Right lobe of liver (tissue), 6 donors: ENCODE results near the gene LEMD1. TPM values are rescaled to one million over a fixed set of nuclear protein-coding genes. Genes with fewer than 3 reads are reported as not detected.

Source experiments
- ATAC-seq, 4 donors: fragments of 200-7000 bp; cut with Tn5 transposase; one replicate each; pipeline ENCODE4 v1.9.1; 2020; ENCODE audit warnings: mild to moderate bottlenecking in 4 of 4, moderate library complexity in 4 of 4
- DNase-seq, 3 donors: peaks; one replicate each; pipeline ENCODE4 v3.0.0-alpha.2; 2020
- H3K27ac ChIP-seq, 3 donors: fragments of 200-600 bp; one replicate each; pipeline ENCODE4 v1.8.0; 2022
- H3K27me3 ChIP-seq, 2 donors: fragments of 200-600 bp; one replicate each; pipeline ENCODE4 v1.8.0; 2022
- H3K36me3 ChIP-seq, 4 donors: fragments of 200-600 bp; sonication (generic) in 1 of 4; one replicate each; pipeline versions ENCODE4 v1.5.1 to v1.8.0; 2017 to 2022; ENCODE audit warnings: control low read depth in 1 of 4
- H3K4me1 ChIP-seq, 4 donors: fragments of 200-600 bp; sonication (generic) in 1 of 4; one replicate each; pipeline versions ENCODE4 v1.5.1 to v1.8.0; 2017 to 2022; ENCODE audit warnings: control low read depth in 1 of 4
- H3K4me3 ChIP-seq, 3 donors: fragments of 200-600 bp; one replicate each; pipeline ENCODE4 v1.8.0; 2022
- H3K9me3 ChIP-seq, 4 donors: fragments of 200-600 bp; sonication (generic) in 1 of 4; one replicate each; pipeline versions ENCODE4 v1.5.1 to v1.8.0; 2017 to 2022; ENCODE audit warnings: control low read depth in 1 of 4
- POLR2A ChIP-seq: fragments of 450-650 bp; IDR thresholded peaks from one replicate; pipeline ENCODE4 v1.6.1; 2017; ENCODE audit warnings: antibody characterized with exemption, mild to moderate bottlenecking
- WGBS: methylation state at CpG from one replicate; pipeline ENCODE4 v1.1.6; 2018; ENCODE audit warnings: low coverage, low lambda C conversion rate; ENCODE audit not compliant: insufficient coverage; ENCODE audit errors: missing lambda C conversion rate; 5-methylcytosine and 5-hydroxymethylcytosine counted together
- intact Hi-C, 2 donors: fragments of 100-400 bp; cut with DNase I; formaldehyde crosslinking; loops; one replicate each; pipeline versions ENCODE4 v1.11.2 to v1.14.1; 2022
- long read RNA-seq: library from polyadenylated mRNA; unstranded; transcript quantifications from one replicate; pipeline ENCODE4 v2.0.0, GENCODE V29; 2019
- total RNA-seq, 6 experiments: library from RNA; depleted of rRNA in 2 of 6; stranded (reverse); fragments of >200 nt in 2 of 6; fragmentation: NEBNext Ultra II Directional in 3 of 6; extraction: Animal tissue kit (Norgen Biotek cat#: 25700) in 3 of 6; gene quantifications; one replicate each; pipeline versions ENCODE4 v1.1.0 to v1.2.4, GENCODE V29; 2016 to 2023
- TF ChIP-seq, protein P1 (sequence below), 4 donors: fragments of 200-600 bp in 3 of 4; fragments of 450-650 bp in 1 of 4; IDR thresholded peaks; one replicate each; pipeline versions ENCODE4 v1.5.1 to v1.8.0; 2016 to 2022; ENCODE audit warnings: antibody characterized with exemption in 4 of 4, mild to moderate bottlenecking in 2 of 4
- donor health status: DM: no; HTN: yes; CAD: no.
- donor health status: DM: no; HTN: no; CAD: no.
- donor health status: DM: no; HTN: no; CAD: no.
- donor health status: DM: no; HTN: yes; CAD: no.
- donor health status: DM: no; HTN: yes; CAD: no.

Gene LEMD1, protein sequence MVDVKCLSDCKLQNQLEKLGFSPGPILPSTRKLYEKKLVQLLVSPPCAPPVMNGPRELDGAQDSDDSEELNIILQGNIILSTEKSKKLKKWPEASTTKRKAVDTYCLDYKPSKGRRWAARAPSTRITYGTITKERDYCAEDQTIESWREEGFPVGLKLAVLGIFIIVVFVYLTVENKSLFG
- not detected for total RNA-seq
- long read RNA-seq = 0 reads

DNA sequence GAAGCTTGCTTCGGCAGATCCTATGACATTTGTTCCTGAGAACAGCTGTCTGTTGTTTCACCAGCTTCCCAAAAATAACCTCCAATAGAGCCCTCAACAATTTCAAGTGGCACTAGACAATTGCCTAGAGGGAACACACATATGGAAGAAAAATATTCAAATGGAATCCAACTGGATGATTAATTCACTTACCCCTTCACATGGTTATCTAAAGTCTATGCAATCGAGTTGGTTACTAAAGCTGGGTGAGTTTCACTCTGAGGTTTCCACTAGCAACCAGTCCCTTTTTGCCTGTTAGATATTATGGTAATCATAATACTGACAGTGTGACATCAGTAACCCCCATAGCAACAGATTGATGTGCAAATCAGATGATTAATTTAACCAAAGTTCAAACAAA lies at the start of gene LEMD1:
TSS of gene LEMD1 (minus strand) at position 259 of the 400 bp plus-strand sequence. CDS start 1,520 bp downstream, outside the sequence.
- Histone ChIP-seq H3K36me3 (no peaks in the 10 kb centered on the region), H3K27ac (no peak within 1 kb of the TSS), H3K27me3 (peaks cover 0 to 7% of the 10 kb centered on the region in 2 donors), H3K9me3 (no peaks in the 10 kb centered on the region), H3K4me3 (no peak within 1 kb of the TSS), H3K4me1 (no peaks in the 10 kb centered on the region)
- ATAC-seq = no peak
- TF ChIP-seq, protein P1, sequence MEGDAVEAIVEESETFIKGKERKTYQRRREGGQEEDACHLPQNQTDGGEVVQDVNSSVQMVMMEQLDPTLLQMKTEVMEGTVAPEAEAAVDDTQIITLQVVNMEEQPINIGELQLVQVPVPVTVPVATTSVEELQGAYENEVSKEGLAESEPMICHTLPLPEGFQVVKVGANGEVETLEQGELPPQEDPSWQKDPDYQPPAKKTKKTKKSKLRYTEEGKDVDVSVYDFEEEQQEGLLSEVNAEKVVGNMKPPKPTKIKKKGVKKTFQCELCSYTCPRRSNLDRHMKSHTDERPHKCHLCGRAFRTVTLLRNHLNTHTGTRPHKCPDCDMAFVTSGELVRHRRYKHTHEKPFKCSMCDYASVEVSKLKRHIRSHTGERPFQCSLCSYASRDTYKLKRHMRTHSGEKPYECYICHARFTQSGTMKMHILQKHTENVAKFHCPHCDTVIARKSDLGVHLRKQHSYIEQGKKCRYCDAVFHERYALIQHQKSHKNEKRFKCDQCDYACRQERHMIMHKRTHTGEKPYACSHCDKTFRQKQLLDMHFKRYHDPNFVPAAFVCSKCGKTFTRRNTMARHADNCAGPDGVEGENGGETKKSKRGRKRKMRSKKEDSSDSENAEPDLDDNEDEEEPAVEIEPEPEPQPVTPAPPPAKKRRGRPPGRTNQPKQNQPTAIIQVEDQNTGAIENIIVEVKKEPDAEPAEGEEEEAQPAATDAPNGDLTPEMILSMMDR (IDR thresholded peaks at IDR 0.05) = no peak
- TF ChIP-seq POLR2A = no peak
- intact Hi-C loops = no loop called here
- WGBS = 56% methylated on average over 2 of the region's 2 CpGs
- DNase-seq = no peak

DNA sequence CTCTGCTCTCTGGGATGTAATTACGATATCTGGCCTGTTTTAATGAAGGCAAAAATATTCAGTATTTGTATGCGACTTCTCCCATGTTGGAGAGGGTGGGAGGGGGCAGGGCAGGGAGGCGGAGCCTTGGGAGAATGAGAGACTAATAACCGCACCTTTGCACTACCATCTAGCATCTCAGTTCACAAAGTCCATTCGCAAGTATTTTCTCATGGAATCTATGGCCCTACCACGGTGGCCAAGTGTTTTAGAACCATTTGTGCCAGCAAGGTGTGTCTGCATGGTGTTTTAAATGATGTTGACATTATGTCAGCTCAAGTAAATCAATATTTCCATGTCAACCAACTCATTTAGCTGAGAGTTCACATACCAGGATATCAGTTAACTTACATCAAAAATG lies 48.3 kb upstream of the LEMD1 start:
- Histone ChIP-seq H3K27ac (no peak overlapping the region), H3K4me3 (no peak overlapping the region), H3K27me3 (no peaks in the 10 kb centered on the region), H3K4me1 (no peaks in the 10 kb centered on the region), H3K9me3 (no peaks in the 10 kb centered on the region), H3K36me3 (no peaks in the 10 kb centered on the region)
- TF ChIP-seq POLR2A = no peak
- TF ChIP-seq, protein P1 (IDR thresholded peaks at IDR 0.05) = no peak
- no peak for DNase-seq
- intact Hi-C loops = no loop called here
- ATAC-seq = no peak
- WGBS = 73% methylated on average over 6 of the region's 6 CpGs

DNA sequence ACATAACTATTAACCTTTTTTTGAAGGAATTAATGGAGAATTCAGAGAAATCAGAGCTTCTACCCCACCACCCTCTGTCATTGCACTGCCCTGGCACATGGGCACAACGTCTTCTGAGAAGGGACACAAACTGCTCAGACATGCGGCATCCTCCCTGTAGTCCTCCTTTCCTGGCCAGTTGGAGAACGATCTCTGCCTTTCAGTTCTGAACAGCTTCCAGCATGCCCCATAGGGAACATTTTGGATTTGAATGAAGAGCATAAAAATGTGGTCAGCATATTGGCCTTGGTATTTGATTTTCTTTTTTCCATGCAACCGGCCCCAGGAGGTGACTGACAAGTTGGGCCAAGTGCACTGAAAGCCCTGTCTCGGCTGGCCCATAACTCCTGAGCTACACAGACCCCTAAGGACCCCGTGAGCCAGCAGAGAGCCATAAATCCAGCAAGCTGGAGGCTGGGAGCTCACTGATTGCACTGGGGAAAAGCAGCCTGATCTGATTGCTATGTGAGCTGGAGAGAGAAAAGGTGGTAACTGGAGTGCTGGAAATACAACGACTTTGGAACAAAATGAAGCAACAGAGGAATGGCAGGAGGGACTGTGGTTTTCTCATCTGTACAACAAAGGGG lies 44.9 kb upstream of the LEMD1 start:
- intact Hi-C loops = no loop called here
- no peaks in the 10 kb centered on the region for H3K4me1 ChIP-seq
- H3K27ac ChIP-seq = no peak overlapping the region
- H3K9me3 ChIP-seq = no peaks in the 10 kb centered on the region
- no peak for ATAC-seq
- no peaks in the 10 kb centered on the region for H3K27me3 ChIP-seq
- H3K4me3 ChIP-seq = no peak overlapping the region
- 61% methylated on average over 5 of the region's 7 CpGs for WGBS
- DNase-seq = no peak
- no peaks in the 10 kb centered on the region for H3K36me3 ChIP-seq
- TF ChIP-seq, protein P1 (IDR thresholded peaks at IDR 0.05) = no peak
- TF ChIP-seq POLR2A = no peak

DNA sequence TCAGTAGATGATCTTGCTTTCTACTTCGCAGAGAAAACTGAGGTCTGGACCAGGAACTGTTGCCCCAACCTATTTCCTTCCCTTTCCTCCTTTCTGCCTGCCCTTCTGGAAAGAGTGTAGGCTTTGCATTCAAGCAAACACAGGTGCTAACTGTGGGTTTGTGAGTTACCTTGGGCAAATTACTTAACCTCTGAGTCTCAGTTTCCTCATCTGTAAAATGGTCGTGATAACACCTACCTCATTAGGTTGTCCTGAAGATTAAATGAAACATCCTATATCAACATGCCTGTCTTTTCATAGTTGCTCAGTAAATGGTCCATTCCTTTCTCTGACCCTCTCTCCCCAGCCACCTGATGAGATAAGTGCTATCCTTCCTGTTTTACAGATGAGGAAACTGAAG lies 43.5 kb upstream of the LEMD1 start:
- WGBS = 31% methylated on average over 2 of the region's 2 CpGs
- H3K27me3 ChIP-seq = no peaks in the 10 kb centered on the region
- no peak overlapping the region for H3K27ac ChIP-seq
- H3K9me3 ChIP-seq = no peaks in the 10 kb centered on the region
- no peaks in the 10 kb centered on the region for H3K36me3 ChIP-seq
- H3K4me1 ChIP-seq = no peaks in the 10 kb centered on the region
- ATAC-seq = no peak
- intact Hi-C loops = no loop called here
- TF ChIP-seq, protein P1 (IDR thresholded peaks at IDR 0.05) = no peak
- no peak for TF ChIP-seq POLR2A
- DNase-seq = no peak
- no peak overlapping the region for H3K4me3 ChIP-seq
